HG03064 (cell line): ENCODE results near the gene PYGB.

Source experiments
- ATAC-seq: cut with Tn5 transposase; IDR thresholded peaks from one replicate; pipeline ENCODE4 v1.9.1; 2021; ENCODE audit warnings: low read depth; ENCODE audit not compliant: unreplicated experiment

The PYGB gene

DNA sequence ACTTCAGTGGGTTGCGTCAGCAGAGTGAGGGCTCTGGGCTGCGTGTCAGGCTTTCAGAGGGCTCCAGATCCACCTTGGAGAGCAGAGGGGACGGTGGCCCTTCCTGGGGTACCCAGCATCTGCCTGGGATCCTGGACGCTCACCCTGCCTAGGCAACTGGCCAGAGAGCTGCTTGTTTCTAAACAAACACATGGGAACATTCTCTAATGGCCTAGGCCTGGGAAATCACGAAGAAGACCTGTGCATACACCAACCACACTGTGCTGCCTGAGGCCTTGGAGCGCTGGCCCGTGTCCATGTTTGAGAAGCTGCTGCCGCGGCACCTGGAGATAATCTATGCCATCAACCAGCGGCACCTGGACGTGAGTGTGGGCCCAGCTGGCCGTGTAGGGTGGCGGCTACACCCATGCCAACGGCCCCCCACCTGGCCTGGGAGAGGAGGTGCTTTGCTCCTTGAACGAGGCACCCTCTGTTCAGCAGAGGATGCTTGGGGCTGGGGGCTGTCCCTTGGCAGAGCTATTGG, 32.2 kb downstream of the PYGB start:
- no peak for ATAC-seq

DNA sequence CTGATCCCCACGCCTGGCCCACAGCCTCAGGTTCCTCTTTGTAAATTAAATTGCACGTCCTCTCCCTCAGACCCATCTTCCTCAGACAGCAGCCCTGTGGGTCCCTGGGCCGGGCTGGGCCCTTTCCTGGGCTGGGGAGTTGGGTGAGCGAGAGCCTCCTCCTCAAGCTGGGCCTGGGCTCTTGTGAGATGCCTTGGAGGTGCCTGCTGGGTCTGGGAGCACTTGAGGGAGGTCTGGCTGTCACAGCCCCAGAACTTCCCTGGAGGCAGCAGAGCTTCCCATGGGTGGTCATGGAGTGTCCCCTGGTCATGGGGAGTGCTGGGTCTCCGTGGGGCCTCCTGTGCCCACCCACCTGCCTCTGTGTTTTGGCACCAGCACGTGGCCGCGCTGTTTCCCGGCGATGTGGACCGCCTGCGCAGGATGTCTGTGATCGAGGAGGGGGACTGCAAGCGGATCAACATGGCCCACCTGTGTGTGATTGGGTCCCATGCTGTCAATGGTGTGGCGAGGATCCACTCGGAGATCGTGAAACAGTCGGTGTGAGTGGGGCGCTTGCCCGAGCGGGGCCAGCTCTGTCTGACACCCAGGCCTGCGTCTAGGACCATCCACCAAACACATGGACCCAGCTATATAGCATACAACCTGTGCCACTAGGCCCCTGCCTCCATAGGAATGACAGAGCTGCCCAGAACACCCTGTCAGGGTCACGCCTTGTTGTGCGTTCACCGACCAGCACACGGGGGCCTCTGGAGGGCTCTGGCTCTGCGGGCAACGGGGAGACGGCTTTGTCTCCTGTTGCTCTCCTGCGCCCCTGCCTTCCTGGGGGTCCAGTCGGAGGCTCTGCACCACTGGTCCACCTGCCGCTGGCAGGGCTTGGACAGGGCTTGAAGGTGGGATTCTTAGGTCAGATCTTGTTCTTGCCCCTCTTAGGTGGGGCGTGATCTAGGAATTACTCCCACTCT, 33.0 kb downstream of the PYGB start:
- no peak for ATAC-seq

DNA sequence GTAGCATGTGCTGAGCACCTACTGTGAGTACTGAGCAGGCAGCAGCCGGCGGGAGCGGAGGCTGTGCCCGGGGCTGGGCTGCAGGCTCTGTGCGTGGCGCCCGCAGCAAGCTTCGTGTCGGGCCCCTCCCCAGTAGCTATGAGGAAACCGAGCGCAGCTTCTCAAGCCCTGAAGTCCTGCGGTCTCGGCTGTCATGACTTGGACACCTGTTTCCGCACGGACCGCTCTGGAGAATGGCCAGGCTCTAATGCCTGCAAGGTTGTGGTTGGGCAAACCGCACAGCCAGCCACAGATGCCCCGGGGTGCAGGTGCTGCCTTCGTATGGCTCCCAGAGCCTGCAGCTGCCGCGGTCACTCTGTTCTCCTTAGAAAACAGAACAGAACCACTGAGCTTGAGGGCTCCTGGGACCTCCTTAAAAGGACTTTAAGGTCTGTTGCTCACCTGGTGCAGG, 33.7 kb downstream of the PYGB start:
- peak; percentile 56 for ATAC-seq

DNA sequence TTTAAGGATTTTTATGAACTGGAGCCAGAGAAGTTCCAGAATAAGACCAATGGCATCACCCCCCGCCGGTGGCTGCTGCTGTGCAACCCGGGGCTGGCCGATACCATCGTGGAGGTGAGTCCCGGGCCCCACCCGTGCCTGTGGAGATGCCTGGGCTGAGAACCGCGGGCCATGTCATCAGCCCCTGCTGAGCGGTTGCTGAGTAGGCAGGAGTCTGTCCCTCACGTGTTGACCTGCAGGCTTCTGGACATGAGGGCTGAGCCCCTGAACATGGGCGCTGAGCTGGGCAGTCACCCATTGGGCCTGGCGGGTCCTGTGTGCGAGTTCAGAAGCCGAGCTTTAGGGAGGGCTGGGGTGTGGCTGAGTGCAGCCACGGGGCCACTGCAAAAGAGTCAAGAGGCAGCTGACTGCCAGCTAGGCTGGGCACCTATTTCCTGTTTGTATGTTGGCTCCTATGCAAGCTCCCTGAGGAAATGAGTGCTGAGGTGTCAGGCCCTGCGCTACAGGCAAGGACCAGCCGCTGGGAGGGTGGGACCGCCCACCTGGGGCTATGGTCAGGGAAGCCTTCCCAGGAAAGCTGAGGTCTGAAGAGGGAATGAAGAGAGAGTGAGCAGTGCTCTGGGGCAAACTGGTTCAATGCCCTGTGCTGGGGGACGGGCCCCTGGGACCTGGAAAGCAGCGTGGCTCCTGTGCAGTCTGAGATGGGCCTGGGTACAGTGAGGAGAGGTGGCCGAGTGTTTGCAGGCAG, 34.3 kb downstream of the PYGB start:
- no peak for ATAC-seq

DNA sequence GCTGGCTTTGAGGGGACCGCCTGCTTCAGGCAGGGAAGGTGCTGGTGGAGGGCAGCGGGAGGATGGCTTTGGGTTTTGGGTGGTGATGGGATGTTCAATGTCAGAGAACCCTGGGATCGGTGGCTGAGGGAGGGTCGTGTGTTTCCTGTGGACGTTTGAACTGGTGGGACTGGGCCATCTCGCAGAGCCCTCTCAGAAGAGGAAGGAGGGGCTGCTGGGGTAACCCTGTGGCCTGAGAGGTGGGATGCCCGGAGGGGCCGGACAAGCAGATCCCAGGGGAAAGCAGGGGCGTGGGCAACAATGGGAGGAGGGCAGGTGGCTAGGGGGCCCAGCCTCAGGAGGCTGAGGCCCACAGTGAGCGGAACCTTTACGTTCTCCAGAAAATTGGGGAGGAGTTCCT, 34.9 kb downstream of the PYGB start:
- ATAC-seq, result no peak

DNA sequence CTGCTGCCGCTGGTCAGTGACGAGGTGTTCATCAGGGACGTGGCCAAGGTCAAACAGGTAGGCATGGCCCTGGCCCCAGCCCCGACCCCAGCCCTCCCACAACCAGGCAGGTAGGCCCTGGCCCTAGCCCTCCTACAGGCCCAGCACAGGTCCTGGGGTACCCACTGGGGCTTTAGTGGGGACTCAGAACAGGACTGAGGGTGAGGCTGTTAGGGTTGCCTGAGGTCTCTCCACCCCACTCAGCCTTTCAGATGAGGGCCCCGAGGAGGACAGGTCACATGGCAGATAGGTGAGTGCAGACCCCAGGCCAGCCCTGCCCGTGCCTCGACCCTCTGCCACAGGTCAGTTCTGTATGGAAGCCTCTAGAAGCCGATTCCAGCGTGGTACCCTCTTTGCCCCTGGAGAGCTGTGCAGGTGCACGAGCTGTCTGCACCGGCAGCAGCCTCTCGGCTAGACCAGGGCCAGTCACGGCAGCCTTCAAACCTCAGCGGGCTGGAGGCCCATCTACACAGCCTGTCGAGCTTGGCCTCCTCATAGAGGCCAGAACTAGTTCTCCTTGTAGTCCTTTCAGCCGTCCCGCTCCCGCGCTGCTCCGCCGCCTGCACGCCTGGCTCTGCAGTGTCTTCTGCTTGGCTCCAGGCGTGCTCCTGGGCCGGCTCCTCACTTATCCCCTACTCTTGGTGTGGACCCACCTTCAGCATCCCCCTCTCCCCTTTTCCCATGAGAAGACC, 35.5 kb downstream of the PYGB start:
- ATAC-seq, result no peak

DNA sequence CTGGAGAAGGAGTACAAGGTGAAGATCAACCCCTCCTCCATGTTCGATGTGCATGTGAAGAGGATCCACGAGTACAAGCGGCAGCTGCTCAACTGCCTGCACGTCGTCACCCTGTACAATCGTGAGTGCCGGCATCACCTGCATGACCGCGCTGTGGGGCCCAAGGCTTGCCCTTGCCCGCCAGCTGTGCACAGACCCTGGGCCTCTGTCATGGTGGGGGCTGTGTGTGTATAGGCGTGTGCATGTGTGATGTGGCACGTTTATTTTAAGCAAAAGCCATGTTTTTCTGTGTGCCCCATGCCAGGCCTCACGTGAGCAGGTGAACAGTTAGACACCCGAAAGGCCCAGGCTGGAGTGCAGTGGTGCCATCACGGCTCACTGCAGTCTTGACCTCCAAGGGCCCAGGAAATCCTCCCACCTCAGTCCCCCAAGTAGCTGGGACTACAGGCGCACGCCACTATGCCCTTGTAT, 36.3 kb downstream of the PYGB start:
- no peak for ATAC-seq

DNA sequence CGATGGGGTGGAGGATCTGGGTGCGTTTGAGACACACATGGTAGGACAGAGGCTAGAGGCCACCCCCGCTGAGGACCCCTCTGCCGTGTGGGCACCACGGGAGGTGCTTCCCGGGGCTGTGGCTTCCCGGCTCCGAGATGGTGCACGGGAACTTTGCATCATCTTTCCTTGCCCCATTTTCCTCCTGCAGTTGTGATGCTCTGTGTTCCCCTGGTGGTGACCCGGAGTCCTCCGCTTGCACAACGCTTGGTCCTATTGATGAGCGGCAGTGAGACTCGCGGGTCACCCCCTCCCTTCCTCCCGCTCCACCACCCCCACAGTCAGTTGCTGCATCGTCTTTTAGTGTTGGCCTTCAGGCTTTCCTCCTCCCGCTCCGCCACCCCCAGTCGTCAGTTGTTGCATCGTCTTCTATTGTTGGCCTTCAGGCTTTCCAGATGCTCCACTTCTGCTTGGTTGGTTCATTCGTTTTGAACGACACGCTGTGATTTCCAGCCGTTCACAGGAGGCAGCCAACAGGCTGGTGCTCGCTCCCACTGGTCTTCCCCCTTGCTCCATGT, 37.3 kb downstream of the PYGB start:
- no peak for ATAC-seq

DNA sequence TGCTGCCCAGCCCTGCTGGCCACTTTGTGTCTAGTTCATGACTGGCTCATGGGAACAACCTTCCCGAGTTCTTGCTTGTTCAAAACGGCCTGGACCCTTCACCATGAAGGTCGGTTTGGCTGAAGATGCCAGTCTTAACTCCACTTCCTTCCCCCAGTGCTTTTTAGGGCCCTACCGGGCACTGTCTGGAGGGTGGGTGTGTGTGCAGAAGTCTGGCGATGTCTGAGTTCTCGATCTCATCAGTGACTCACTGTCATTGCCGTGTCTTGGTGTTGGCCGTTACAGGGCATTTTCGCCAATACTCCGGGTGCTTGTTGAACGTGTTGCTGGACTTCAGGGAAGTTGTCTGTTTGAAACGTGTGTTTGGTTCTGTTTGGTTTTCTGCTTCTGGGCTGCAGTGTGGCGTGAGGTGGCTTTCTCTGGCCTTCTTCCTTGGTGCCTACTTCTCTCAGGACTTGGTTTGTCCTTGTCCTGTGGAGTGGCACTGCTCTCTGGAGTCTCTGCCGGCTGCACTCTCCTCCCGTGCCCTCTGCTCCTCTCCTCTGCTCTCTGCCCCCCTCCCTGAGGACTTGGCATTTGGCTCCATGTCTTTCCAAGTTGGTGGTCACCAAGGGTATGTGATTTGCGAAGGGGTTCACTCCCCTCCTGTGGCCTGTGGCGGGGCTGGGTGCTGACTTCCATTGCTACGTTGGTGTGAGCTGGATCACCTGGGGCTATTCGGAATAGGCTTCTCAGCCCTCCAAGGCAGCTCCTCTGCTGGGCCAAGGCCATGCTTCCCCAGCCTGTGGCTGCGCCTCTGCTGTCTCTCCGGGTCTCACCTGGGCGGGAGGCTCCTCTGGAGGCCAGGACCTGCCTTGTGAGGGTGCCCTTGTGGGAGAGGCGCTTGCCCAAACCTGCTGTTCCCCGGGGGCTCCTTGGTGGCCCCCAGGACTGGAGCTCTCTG, 38.2 kb downstream of the PYGB start:
- no peak for ATAC-seq

DNA sequence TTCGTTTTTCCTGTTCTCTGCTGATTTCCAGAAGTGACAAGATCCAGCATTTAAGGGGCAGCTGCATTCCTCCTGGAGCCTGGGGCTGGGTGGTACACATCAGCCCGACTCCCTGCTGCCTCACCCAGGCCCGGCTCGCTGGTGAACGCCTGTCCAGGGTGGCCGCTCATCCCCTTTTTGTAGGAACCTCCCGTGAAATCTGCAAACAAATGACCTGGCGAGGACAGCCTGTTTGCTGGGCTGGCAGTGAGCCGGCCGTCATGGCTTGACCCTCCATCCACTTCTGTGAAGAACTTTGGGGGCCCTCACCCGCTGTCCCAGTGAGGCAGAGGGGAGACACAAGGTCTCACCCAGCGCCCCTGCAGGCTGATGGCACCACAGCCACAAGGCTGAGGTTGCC, 39.0 kb downstream of the PYGB start:
- no peak for ATAC-seq

DNA sequence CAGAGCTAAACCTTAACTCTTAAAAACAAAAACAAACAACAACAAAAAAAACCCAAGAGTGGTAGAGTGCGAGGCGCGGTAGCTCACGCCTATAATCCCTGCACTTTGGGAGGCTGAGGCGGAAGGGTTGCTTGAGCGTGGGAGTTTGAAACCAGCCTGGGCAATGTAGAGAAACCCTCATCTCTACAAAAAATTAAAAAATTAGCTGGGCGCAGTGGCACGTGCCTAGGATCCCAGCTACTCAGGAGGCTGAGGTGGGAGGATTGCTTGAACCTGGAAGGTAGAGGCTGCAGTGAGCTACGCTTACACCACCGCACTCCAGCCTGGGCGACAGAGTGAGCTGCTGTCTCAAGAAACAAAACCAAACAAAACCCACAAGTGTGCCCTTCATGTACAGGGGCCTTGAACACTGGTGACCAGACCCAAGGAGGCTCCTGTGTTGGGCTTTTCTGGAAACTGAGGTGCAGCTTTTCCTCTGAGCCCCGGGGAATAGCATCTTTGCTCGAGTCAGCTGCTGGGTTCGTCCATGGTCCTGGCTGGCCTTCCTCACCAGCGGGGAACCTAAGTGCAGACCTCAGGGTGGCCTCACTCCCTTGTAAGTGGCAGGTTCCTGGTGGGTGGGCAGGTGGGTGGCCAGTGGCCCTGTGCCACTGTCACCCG, 39.9 kb downstream of the PYGB start:
- no peak for ATAC-seq

DNA sequence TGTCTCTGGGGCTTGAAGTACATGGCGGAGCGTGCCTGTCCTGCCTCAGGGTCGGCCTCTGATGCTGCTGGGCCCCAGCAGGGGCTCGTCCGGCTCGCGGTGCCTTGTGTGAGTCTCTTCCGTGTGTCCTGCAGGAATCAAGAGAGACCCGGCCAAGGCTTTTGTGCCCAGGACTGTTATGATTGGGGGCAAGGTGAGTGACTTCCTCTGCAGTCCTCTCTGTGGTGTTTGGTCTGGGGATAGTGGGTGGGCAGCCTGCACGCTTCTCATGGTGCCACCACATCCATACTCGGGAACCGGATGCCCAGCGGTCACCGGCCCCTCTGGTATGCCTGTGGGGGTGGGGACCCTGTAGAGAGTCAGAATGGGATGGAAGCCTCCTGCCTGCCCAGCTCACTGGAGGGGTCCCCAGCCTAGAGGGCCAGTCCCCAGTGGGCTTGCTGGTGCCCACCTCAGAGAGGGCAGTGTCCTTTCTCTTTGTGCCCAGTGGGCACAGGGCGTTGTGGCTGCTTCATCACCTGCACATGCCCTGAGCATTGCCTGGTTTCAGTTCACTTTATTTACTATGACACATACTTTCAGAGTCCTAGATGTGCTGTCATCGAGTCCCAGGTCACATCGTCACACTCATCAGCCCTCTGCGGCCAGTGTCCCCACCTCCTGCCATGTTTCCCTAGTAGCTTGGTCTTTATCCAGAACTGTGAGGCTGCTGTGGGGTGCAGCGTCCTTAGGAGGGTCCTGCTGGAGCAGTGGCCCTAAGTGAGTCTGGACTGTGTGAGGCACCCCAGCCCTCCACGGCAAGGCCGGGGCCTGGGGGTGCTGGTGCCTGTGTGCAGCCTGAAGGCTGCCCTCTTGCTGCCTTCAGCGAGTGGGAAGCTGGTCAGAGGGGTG, 40.7 kb downstream of the PYGB start:
- peak; percentile 88 for ATAC-seq

DNA sequence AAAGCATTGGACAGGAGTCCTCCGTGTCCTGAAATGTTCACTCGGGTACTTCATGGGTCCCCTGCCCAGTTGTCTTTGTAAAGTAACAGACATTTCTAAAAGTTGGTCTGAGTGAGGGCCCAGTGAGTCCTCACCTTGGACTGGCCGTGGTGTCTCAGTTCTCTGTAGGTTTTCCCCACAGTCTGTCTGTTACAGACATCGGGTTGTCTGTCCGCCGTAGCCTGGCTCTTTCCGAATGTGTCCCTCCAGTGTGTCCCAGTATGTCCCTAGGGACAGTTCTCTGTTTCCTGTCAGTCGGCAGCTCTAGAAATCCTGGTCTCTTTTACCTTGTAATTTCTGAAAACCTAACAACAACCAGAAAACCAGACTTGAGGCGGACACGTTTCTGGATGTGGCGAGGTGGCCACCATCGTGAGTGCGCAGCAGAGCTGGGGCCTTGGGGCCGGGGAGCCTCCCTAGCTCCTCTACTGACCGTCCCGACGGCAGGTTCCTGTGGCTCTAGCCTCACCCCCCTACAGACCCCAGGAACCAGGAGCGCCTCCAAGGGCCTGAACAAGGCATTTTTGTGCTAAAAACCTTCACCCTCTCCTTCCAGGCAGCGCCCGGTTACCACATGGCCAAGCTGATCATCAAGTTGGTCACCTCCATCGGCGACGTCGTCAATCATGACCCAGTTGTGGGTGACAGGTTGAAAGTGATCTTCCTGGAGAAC, 42.2 kb downstream of the PYGB start:
- ATAC-seq, result no peak

DNA sequence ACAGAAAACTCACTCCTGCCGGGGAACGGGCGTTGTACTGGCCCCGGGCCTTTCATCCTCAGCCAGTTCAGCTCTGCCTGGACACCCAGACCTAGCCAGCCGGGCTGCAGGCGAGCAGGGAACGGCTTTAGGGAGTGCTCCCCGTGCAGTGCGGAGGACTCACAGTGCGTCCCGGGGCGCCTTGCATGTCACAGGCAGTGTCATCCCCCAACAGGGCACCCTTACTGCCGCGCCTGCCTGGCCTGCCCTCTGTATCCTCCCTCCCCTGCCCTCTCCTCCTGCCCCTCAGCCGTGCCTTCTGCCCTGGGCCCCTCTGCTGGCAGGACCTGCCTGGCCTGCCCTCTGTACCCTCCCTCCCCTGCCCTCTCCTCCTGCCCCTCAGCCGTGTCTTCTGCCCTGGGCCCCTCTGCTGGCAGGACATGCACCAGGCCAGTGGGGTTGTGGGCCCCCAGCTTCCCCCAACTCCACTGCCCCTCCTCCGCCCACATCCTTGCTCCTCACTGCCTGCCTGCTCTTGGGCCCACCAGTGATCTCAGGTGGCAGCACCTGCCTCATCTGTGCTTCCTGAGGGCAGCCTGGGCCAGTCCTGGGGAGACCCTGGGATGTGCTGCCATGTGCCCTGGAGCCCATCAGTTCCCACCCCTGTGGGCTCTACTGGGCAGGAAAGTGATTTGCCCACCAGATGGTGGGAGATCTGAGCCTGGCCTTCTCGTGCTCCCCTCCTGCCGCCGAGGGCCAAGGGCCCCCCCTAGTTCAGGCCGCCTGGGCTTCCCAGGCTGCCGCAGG, 43.0 kb downstream of the PYGB start:
- no peak for ATAC-seq

DNA sequence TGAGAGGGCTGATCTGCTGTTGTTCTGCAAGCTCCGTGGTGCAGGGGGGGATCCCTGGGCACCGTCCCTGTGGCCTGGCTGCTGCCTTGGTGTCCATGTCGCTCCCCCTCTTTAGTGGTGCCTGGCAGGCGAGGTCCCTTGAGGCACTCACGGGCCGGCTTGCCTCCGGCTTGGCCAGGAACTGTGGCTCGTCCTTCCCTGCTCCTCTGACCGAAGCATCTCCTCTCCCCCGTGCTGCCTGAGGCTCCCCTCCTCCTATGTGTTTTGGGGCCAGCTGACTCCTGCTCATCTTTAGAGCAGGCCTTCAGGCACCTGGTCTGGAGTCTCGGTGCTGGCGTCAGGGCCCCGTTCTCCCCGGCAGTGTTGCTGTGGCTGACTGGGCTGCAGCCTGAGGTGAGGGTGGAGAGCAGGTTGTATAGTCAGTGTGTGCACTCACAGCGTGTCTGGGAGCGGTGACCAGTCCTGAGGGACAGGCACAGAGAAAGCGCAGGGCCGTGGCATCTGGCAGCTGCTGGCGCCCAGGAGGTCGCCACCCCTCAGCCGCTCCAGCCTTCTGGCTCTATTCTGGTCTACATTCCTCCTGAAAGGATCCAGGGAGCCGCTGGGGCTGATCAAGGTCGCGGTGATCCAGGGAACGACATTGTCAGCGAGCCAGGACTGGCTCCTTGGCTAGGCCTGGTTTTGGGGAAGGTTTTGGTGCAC, 43.7 kb downstream of the PYGB start:
- no peak for ATAC-seq
